OCI-LY7 (cell line): ENCODE measurements around the gene C4orf50. TPM values are rescaled to one million over a fixed set of nuclear protein-coding genes. Genes with fewer than 3 reads are reported as not detected.

Source experiments
- BruUV-seq: library from RNA; stranded (reverse); fragments of 400-500 nt; replicated peaks from 2 replicates; lab custom pipeline; 2021; lab: Mats Ljungman, UMichigan
- CTCF ChIA-PET: fragments of 300-600 bp; sonication (Branson Sonifier 250); formaldehyde crosslinking; loops from one replicate; lab custom pipeline; 2022; ENCODE audit warnings: antibody characterized with exemption; ENCODE audit not compliant: unreplicated experiment; lab: Charles Lee
- POLR2A ChIA-PET: fragments of 300-600 bp; sonication (Branson Sonifier 250); formaldehyde crosslinking; loops from one replicate; lab custom pipeline; 2022; ENCODE audit warnings: antibody characterized with exemption; lab: Charles Lee
- DNase-seq: peaks from one replicate; pipeline ENCODE4 v3.0.0-alpha.2; 2015; ENCODE audit warnings: low spot score
- H2AFZ ChIP-seq: fragments of 200-600 bp; sonication (generic), shearing (Covaris generic); 2 replicates; pipeline ENCODE4 v1.6.1; 2014; ENCODE audit warnings: mild to moderate bottlenecking, antibody characterized with exemption, low read length, moderate library complexity
- H3K27ac ChIP-seq: fragments of 200-600 bp; sonication (generic); 2 replicates; pipeline ENCODE4 v1.5.1; 2014; ENCODE audit warnings: mixed run types, low read depth, mild to moderate bottlenecking, moderate library complexity, low read length, inconsistent platforms; ENCODE audit not compliant: poor library complexity, severe bottlenecking
- H3K36me3 ChIP-seq: fragments of 200-600 bp; sonication (generic); 2 replicates; pipeline ENCODE4 v1.6.1; 2014; ENCODE audit warnings: mild to moderate bottlenecking, antibody characterized with exemption, low read length, moderate library complexity, mixed read lengths; ENCODE audit not compliant: insufficient read depth
- H3K4me1 ChIP-seq: fragments of 200-600 bp; sonication (generic); 2 replicates; pipeline ENCODE4 v1.5.1; 2014; ENCODE audit warnings: mild to moderate bottlenecking, low read length; ENCODE audit not compliant: insufficient read depth, poor library complexity, severe bottlenecking
- H3K4me2 ChIP-seq: fragments of 200-600 bp; sonication (generic); 2 replicates; pipeline ENCODE4 v1.6.1; 2014; ENCODE audit warnings: mild to moderate bottlenecking, low read length
- H3K4me3 ChIP-seq: fragments of 200-600 bp; sonication (generic); 2 replicates; pipeline ENCODE4 v1.5.1; 2014; ENCODE audit warnings: mild to moderate bottlenecking, low read depth, low read length; ENCODE audit not compliant: poor library complexity, severe bottlenecking
- H3K79me2 ChIP-seq: fragments of 200-600 bp; sonication (generic); 2 replicates; pipeline ENCODE4 v1.6.1; 2016; ENCODE audit warnings: low read depth, mild to moderate bottlenecking, low read length, moderate library complexity, mixed read lengths; ENCODE audit not compliant: insufficient read depth
- H3K9me2 ChIP-seq: fragments of 200-600 bp; sonication (generic); 2 replicates; pipeline ENCODE4 v1.6.1; 2016; ENCODE audit warnings: mild to moderate bottlenecking, low read length, mixed read lengths; ENCODE audit not compliant: insufficient read depth
- H3K9me3 ChIP-seq: fragments of 200-600 bp; sonication (generic); 2 replicates; pipeline ENCODE4 v1.6.1; 2014; ENCODE audit warnings: mild to moderate bottlenecking, mixed run types, low read length, mixed read lengths
- H4K20me1 ChIP-seq: fragments of 200-600 bp; sonication (generic); 2 replicates; pipeline ENCODE4 v1.6.1; 2014; ENCODE audit warnings: mild to moderate bottlenecking, antibody characterized with exemption, low read length, moderate library complexity, mixed read lengths; ENCODE audit not compliant: insufficient read depth
- EZH2phosphoT487 ChIP-seq: fragments of 200-600 bp; sonication (generic); IDR thresholded peaks from 2 replicates; pipeline ENCODE4 v1.6.1; 2018; ENCODE audit warnings: low read depth, borderline replicate concordance, mild to moderate bottlenecking, mixed run types, antibody characterized with exemption, low read length, moderate library complexity, mixed read lengths
- intact Hi-C: fragments of 100-400 bp; cut with micrococcal nuclease; formaldehyde crosslinking; loops from one replicate; pipeline ENCODE4 v1.10.0; 2022; ENCODE audit not compliant: unreplicated experiment
- total RNA-seq, 2 experiments: library from RNA; depleted of rRNA in 1 of 2; stranded (reverse); fragments of >200 nt in 1 of 2; shearing (Covaris generic) in 1 of 2; gene quantifications; 2 replicates each; pipeline ENCODE4 v1.2.3, GENCODE V29; 2014 to 2022
- TF ChIP-seq, protein P1 (sequence below): fragments of 200-600 bp; sonication (generic); conservative IDR thresholded peaks from 2 replicates; pipeline ENCODE4 v1.5.1; 2014; ENCODE audit warnings: mild to moderate bottlenecking, antibody characterized with exemption, low read length, moderate library complexity, mixed read lengths

Gene C4orf50
- total RNA-seq, 2 experiments from 2014 or later, result 0.06 TPM; not detected in 1

DNA sequence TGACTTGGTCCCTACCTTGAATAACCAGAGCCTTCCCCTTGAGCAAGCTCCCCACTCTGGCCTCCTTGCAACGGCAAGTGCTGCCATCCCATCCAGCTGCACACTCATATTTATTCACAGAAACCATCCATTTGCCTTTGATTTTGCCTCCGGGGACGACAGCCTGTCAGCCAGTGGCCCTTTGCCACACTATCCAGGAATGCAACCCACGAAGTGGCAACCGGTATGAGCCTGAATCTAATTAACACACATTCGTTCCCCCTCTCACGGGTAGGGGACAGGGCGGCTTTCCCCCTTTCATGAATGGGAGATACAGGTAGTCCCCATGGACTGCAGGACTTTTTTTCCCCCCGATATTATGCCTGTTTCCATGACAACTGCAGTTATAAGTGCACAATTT lies 140.8 kb downstream of the C4orf50 start:
- no TSS peak for BruUV-seq
- no peaks in the 10 kb centered on the region for H3K36me3 ChIP-seq
- H3K9me3 ChIP-seq, result no peaks in the 10 kb centered on the region
- no peak overlapping the region for H3K4me2 ChIP-seq
- H4K20me1 ChIP-seq, result no peaks in the 10 kb centered on the region
- no peaks in the 10 kb centered on the region for H3K79me2 ChIP-seq
- no peaks in the 10 kb centered on the region for H3K9me2 ChIP-seq
- TF ChIP-seq, protein P1, sequence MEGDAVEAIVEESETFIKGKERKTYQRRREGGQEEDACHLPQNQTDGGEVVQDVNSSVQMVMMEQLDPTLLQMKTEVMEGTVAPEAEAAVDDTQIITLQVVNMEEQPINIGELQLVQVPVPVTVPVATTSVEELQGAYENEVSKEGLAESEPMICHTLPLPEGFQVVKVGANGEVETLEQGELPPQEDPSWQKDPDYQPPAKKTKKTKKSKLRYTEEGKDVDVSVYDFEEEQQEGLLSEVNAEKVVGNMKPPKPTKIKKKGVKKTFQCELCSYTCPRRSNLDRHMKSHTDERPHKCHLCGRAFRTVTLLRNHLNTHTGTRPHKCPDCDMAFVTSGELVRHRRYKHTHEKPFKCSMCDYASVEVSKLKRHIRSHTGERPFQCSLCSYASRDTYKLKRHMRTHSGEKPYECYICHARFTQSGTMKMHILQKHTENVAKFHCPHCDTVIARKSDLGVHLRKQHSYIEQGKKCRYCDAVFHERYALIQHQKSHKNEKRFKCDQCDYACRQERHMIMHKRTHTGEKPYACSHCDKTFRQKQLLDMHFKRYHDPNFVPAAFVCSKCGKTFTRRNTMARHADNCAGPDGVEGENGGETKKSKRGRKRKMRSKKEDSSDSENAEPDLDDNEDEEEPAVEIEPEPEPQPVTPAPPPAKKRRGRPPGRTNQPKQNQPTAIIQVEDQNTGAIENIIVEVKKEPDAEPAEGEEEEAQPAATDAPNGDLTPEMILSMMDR, result no peak
- no peak for TF ChIP-seq EZH2phosphoT487
- CTCF ChIA-PET, result no interaction called here
- no peaks in the 10 kb centered on the region for H3K4me1 ChIP-seq
- no peak overlapping the region for H3K4me3 ChIP-seq
- H2AFZ ChIP-seq, result no peak overlapping the region
- no peak for DNase-seq
- POLR2A ChIA-PET, result interaction anchor here (0.6 to 0.7 kb wide), 2 partner anchors 17 to 617 kb away, joined by 3 to 4 read pairs; no protein-coding TSS in a partner anchor
- intact Hi-C loops, result no loop called here
- H3K27ac ChIP-seq, result no peak overlapping the region

DNA sequence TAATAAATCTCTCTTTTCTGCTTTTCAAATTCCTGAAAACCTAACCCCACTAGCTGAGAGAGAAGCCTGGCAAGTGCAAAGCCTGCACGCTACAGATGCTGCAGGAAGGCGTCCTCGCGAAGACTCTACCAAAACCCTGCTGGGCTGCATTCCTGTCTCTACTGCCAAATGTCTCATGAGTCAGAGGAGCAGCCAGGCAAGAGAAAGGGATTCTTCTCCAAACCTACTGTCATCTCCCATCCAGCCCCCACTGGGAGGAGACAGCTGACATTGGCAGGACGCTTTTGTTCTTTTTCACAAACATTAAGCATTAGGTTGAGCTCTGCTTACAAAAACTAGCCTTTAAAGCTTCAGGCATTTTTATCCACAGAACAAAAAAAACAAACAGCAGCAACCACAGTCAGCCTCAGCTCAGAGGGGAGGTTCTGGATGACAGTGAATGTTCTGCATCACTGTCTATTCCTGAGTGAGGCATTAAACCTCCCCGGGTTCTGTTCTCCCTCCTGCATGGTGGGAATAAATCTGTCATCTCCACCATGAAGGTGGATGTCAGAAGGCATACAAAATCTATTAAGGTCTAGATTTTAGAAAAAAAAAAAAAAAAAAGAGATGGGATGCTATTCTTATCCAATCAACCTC lies 143.3 kb downstream of the C4orf50 start:
- Histone ChIP-seq H3K4me2 (no peak overlapping the region), H3K9me2 (no peaks in the 10 kb centered on the region), H3K79me2 (no peaks in the 10 kb centered on the region), H3K4me3 (no peak overlapping the region), H3K27ac (no peak overlapping the region), H4K20me1 (no peaks in the 10 kb centered on the region), H3K9me3 (no peaks in the 10 kb centered on the region), H3K36me3 (no peaks in the 10 kb centered on the region), H2AFZ (no peak overlapping the region), H3K4me1 (no peaks in the 10 kb centered on the region)
- POLR2A ChIA-PET, result interaction anchor here (0.7 kb wide), 2 partner anchors 9 to 214 kb away, joined by 3 to 4 read pairs; no protein-coding TSS in a partner anchor
- TF ChIP-seq EZH2phosphoT487, result no peak
- TF ChIP-seq, protein P1, result no peak
- no peak for DNase-seq
- CTCF ChIA-PET, result no interaction called here
- BruUV-seq, result no TSS peak
- intact Hi-C loops, result no loop called here

DNA sequence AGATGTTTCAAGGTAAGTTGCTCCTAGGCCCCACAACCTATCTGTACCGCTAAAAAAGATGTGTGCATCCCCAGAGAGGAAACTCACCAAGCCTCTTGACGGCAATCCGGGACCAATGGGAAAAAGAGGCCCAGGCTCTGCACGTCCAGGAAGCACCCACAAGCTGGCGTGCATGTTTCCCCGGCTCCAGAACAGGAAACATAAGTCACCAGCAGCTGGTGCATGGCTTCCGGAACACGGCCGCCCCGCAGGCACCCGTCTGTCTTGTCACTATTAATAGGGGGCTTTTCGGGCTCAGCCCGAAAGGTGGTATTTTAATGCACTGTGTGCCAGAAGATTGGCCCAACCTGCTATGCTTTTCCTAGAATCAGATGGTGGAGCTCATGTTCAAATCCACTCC lies 147.5 kb downstream of the C4orf50 start:
- no TSS peak for BruUV-seq
- POLR2A ChIA-PET, result no interaction called here
- H3K79me2 ChIP-seq, result no peaks in the 10 kb centered on the region

More for the DNA sequence above, 147.5 kb downstream of the C4orf50 start:
- Histone ChIP-seq H4K20me1 (no peaks in the 10 kb centered on the region), H3K27ac (no peak overlapping the region), H3K36me3 (no peaks in the 10 kb centered on the region), H3K4me1 (no peaks in the 10 kb centered on the region), H3K9me2 (no peaks in the 10 kb centered on the region), H2AFZ (no peak overlapping the region), H3K4me2 (no peak overlapping the region), H3K9me3 (no peaks in the 10 kb centered on the region), H3K4me3 (no peak overlapping the region)
- CTCF ChIA-PET, result no interaction called here
- TF ChIP-seq, protein P1, result no peak
- TF ChIP-seq EZH2phosphoT487, result no peak
- intact Hi-C loops, result no loop called here
- no peak for DNase-seq
